DMS53 treated with DMSO at 0.1 percent for 48 hours (cell line): ENCODE results near the gene GIPC1.

Experiments used
- DNase-seq: peaks from one replicate; lab custom pipeline; 2025; ENCODE audit not compliant: unreplicated experiment; lab: John Stamatoyannopoulos, UW

Gene GIPC1

DNA sequence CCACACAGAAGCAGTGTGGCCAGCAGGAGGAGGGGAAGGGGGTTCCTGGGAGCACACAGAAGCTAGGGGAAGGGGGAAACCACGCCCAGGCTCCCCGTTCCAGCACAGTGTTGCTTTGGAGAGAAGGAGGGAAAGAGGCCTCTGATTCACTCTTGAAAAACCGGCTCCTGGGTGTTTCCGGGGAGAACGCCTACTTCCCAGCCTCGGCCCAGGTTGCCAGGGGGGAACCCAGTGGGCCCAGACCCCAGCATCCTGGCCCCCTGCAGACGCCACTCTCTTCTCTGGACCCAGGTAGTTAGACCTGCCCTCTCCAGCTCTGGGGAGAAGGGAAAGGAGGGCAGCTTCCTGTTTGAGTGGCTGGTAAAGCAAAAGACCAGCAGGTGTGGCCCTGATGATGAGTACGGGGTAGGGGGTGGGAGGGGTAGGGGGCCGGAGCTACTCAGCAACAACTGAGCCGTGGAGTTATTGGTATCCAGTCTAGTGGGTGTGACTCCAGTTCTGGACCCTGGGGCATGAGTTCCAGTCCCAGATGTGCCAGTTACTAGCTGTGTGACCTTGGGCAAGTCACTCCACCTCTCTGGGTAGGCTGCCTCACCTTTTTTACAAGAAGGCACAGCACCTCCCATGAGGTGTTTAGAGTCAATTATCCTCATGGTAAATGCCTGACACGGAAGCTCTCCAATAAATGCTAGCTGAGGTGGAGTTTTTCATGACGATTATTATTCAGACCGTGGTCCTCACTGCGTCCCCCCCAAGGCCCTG lies 836 bp downstream of the GIPC1 start:
- DNase-seq, result no peak

DNA sequence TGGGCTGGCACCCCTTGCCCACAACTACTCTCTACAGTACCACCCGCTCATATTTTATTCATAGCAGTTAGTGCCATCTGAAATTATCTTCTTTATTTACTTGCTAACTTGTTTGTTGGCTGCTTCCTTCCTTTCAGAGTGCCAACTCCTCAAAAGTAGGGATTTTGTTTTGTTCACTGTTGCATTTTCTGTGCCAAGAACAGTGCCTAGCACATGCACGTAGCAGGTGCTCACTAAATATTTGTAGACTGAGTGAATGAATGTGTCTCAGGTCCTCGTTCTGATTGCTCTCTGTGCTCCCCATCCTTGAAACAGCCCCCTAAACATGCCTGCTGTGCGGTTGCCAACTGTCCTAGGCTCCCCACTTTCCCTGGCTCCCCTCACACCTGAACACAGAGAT lies 1.5 kb downstream of the GIPC1 start:
- no peak for DNase-seq

DNA sequence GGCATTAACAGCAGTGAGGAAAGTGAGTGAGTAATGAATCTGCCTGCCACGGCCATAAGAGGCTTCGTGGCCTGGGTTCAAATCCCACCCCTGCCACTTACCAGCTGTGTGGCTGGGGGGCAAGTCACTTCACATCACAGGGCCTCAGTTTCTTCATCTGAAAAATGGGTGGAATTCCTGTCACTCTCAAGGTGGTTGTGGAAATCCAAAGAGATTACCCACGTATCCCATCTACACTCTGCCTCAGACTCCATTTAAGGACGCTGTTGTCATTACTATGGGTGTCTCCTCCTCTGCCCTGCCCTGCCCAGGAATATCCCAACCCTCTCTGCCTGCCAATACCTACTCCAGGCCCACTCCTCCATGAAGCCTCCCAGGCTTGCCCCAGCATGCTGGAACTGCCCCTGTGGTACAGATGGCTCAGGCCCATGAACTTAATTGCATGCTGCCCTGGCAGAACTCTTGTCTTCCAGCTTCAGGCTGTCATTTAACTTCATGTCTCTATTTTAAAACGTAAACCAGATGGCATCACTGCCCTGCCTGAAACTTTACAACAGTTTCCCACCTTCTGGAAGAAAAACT lies 3.1 kb downstream of the GIPC1 start:
- DNase-seq, result no peak

GRCh38 chr19:14487370-14488125 lies 8.4 kb downstream of the GIPC1 start:
- DNase-seq, result no peak

GRCh38 chr19:14482172-14482941 lies 13.6 kb downstream of the GIPC1 start:
- DNase-seq, result no peak

- no peak for DNase-seq
Measured at GRCh38 chr19:14480700-14481079, 15.2 kb downstream of the GIPC1 start.

DNA sequence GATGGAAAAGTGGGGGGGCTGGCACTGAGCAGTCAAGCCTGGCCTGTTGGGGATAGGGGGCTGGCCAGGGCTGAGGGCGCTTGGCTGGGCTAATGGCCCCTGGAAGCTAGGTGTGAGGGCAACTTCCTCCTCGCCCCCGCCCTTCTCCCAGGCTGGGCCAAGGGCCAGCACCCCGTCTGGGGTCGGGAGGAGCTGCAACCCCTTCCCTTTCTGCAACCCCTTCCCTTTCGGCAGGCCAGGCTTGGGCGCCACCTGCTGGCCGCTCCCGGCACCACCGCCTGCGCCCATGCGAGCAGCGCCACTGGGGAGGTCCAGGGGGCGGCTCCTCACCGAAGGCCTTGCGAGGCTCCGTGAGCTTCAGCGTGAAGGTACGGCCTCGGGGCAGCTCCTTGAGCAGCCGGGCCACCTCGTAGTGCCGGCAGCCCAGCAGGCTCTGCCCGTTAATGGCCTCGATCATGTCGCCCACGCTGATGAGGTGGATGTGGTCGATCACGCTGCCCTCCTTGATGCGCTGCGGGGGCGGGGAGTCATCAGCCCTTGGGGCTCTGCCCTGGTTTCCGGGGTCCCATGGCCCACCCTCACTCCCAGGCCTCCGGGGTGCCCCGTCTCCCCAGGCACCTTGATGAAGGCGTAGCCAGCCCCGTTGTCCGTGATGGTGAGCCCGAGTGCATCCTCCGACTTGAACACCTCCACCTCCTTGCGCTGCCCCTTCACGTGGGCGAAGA lies 15.8 kb downstream of the GIPC1 start:
- DNase-seq, result no peak

DNA sequence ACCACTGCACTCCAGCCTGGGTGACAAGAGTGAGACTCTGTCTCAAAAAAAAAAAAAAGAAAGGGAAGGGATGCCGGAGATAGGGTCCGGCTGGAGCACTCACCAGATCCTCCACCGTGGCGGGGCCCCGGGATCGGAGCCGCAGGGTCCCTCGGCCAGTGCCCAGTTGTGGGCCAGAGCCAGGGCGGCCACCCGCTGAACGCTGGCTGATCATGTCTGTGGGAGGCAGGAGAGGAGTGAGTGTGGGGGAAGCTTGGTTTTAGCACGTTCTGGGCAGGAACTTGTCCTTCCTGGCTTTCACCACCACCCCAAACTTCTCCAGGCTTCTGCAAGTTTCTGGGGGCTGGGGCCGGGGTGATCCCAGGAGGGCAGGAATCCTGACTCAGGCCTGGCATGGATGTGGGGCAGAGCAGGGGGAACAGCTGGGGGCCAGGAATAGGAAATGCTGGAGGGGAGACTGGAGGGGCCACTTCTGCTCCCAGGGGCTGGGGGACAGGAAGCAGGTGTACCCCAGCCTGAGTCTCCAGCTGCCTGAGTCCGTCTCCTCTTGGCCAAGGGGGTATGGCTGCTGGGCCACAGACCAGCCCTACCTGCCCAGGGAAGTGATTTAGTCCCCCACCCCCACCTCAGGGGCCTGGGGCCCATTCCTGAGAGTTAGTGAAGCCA lies 16.5 kb downstream of the GIPC1 start:
- no peak for DNase-seq

GRCh38 chr19:14478113-14478545 lies 17.8 kb downstream of the GIPC1 start:
- no peak for DNase-seq

DNA sequence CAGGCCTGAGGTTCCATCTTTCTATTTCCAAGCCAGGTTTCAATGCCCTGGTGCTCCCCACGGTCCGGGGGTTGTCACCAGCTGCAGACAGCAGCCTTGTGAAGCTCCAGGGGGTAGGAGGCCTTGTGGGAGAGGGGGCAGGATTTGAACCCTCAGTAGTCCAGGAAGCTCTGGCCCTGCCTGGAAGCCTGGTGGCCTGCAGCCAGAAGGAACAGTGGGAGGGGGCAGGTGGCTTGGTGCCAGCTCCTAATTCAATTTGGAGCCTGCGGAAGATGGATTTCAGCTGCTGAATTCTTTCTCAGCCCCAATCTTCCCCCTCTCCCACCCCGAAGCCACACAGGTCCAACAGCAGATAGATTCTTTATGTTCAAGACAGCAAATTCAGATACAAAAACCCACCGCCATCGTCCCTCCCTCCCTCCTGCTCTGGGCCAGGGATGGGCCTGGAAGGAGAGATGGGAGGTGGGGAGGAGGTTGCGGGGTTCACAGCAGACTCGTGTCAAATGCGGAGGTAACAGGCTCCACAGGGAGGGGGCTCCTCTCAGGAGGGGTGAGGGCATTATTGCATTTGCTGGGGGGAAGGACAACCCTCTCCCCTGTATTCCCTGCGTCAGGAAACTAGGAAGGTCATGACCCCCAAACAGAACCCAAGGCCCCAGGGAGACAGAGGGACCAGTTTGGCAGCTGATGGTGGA lies 18.4 kb downstream of the GIPC1 start:
- no peak for DNase-seq

- DNase-seq, result peak; percentile 36
Measured at GRCh38 chr19:14476673-14477401, 19.1 kb downstream of the GIPC1 start.

DNA sequence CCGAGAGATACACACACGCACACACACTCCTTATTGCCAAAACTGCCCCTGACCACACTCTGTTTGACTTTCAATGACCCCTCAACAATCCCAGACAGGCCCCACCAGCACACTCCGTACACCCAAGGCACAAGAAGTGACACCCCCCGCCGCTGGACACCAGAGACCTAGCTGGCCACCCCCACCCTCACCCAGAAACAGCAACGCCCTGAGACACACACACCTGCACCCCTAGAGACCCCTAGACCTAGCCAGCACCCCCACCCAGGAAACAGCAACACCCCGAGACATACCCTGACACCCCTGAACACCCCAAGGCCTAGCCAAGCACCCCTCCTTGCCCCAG lies 19.6 kb downstream of the GIPC1 start:
- no peak for DNase-seq

GRCh38 chr19:14475251-14476073 lies 20.5 kb downstream of the GIPC1 start, which contains the start of gene PTGER1:
Gene PTGER1 (minus strand): TSS chr19:14475354. CDS start chr19:14474320, 1,034 bp downstream.
- DNase-seq, result no peak

DNA sequence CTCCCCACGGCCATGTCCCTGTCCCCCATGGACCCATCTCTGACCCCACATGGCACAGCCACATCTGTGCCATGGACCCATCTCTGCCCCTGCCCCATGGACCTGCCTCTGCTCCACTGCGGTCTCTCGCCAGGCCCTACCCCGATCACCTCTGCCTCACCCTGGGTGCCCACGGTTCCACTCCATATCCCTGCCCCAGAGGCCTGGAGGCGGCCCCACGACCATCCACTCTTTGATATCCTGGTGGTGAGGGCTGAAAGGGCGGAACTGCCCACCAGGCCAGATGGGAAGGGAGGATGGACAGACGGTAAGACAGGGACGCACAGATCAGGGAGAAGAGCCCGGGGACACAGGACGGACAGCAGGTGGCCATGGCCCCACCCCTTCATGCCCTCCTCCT lies 21.1 kb downstream of the GIPC1 start:
- DNase-seq, result no peak

GRCh38 chr19:14473978-14474578 lies 21.8 kb downstream of the GIPC1 start:
- peak; percentile 33 for DNase-seq

DNA sequence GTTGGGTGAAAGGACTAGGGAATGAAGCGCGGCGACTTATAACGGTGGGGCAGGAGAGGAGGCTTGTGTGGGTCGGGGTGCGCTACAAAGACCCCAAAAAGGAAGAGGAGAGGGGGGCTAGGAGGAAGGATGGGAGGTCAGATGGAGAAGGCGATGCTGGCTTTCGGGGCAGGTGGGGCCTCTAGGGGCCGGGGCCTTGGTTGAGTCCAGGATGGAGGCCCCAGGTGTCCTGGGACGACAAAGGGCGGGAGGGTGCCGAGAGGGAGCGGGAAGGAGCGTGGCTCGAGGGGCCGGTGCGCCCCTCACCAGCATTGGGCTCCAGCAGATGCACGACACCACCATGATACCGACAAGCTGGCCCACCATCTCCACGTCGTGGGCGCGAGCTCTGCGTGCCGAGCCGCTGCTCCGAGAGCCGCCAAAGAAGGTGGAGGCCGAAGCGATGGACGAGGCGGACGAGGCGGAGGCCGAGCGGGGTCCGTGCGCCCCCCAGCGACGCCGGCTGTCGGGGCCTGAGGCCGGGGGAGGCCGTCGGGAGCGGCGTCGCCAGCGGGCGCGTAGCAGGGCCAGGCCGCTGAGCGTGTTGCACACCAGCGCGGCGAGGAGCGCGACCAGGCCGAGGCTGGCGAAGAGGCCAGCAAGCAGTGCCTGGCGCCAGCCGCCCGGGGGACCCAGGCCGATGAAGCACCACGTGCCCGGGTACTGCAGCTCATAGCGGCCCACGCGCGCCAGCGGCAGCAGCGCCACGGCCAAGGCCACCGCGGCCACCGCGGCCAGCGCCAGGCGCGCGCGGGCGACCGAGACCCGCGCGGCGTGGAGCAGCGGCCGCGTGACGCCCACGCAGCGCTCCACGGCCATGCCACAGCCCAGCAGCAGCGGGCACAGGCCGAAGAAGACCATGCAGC lies 22.6 kb downstream of the GIPC1 start:
- no peak for DNase-seq
